ENCODE data around the gene RBM20. TPM values are rescaled to one million over a fixed set of nuclear protein-coding genes. Genes with fewer than 3 reads are reported as not detected.

The RBM20 gene
- total and polyA plus RNA-seq, 2 of the 13 experiments (the other 11 are each of a cell fraction or from before 2014, with no cell fraction given), result 0.02 to 0.22 TPM

DNA sequence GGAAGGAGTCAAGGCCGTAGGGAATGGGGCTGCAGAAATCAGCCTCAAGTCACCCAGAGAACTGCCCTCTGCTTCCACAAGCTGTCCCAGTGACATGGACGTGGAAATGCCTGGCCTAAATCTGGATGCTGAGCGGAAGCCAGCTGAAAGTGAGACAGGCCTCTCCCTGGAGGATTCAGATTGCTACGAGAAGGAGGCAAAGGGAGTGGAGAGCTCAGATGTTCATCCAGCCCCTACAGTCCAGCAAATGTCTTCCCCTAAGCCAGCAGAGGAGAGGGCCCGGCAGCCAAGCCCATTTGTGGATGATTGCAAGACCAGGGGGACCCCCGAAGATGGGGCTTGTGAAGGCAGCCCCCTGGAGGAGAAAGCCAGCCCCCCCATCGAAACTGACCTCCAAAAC is 177.4 kb downstream of the RBM20 start (continued):
- TF ChIP-seq, protein P1, sequence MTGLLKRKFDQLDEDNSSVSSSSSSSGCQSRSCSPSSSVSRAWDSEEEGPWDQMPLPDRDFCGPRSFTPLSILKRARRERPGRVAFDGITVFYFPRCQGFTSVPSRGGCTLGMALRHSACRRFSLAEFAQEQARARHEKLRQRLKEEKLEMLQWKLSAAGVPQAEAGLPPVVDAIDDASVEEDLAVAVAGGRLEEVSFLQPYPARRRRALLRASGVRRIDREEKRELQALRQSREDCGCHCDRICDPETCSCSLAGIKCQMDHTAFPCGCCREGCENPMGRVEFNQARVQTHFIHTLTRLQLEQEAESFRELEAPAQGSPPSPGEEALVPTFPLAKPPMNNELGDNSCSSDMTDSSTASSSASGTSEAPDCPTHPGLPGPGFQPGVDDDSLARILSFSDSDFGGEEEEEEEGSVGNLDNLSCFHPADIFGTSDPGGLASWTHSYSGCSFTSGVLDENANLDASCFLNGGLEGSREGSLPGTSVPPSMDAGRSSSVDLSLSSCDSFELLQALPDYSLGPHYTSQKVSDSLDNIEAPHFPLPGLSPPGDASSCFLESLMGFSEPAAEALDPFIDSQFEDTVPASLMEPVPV (CRISPR knock-in tag; IDR thresholded peaks at IDR 0.05), result no peak
- no peak for TF ChIP-seq MEF2D (CRISPR knock-in tag; IDR thresholded peaks at IDR 0.05)

DNA sequence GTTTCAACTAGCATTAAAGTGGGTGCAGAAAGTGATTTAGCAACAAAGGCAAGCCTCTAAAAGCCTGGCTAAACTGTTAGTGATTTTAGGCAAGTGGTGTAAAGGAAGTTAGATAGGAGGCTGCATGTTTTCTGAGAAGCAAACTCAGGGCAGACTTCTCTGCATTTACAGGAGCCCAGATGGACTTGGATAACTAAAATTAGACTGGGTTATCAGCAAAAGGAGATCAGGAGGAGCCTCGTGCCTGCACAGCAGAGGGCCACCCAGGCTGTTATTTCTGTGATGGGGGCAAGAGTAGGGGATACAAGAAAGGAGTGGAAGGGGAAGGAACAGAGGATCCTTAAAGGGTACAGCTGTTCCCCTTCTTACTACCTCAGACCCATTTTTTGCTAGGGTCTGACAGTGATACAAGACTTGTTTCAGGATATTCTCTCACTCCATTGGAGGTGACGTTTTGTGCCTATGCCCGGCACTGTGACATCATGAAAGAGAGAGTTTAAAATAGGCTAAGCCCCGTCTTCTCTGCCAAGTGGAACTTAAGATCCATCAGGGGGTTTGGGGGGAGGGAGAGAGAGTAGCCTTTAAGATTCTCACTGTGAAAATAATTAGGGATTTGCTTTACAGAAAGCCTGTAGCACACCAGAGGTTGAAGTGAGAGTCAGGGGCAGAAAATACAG is 178.0 kb downstream of the RBM20 start:
- intact Hi-C loops (cut with micrococcal nuclease; ENCODE audit: unreplicated experiment) (no loop called here), in situ Hi-C loops (cut with HindIII; ENCODE audit: extremely low pct_ligation_motif_present, low pct_unique_long_range_greater_than_20kb) (no loop called here)
- BruUV-seq (replicated peaks), result no TSS peak
- WGBS (ENCODE audit: low lambda C conversion rate), result 50% methylated on average over 4 of the region's 4 CpGs
- Histone ChIP-seq H3K9me3 (ENCODE audit: low read length) (no peaks in the 10 kb centered on the region), H3K4me1 (ENCODE audit: insufficient read depth, low read length) (peaks cover 52% of the 10 kb centered on the region), H4K20me1 (ENCODE audit: insufficient read depth, low read length) (no peaks in the 10 kb centered on the region), H3K27me3 (ENCODE audit: control insufficient read depth in 1 of 2, insufficient read depth in 2 of 2, low read length in 2 of 2) (no peaks in the 10 kb centered on the region; a peak in 1 of 5 replicates), H2AFZ (ENCODE audit: low read length) (no peak overlapping the region), H3K9ac (ENCODE audit: insufficient read depth, low read depth, low read length) (no peak overlapping the region), H3K79me2 (ENCODE audit: insufficient read depth, low read length) (no peaks in the 10 kb centered on the region), H3K4me3 (replicated peaks in 1 of 3; ENCODE audit: insufficient read depth in 1 of 3, low read depth in 2 of 3, low read length in 3 of 3) (no peak overlapping the region), H3K27ac (ENCODE audit: extremely low read length, insufficient read depth, low read length) (no peak overlapping the region), H3K4me2 (ENCODE audit: low read depth, low read length) (no peak overlapping the region), H3K36me3 (replicated peaks in 1 of 2; ENCODE audit: control insufficient read depth in 1 of 2, insufficient read depth in 2 of 2, low read length in 2 of 2) (no peaks in the 10 kb centered on the region)
- POLR2A ChIA-PET, result interaction anchor here (0.9 kb wide), 1 partner anchor 49 kb away, joined by 3 read pairs; the partner anchor contains the start of gene PDCD4
- no peak for FAIRE-seq
- no peak for ATAC-seq
- TF ChIP-seq SMARCC2 (IDR thresholded peaks at IDR 0.05), result no peak
- TF ChIP-seq HOXA5 (CRISPR knock-in tag; IDR thresholded peaks at IDR 0.05), result no peak
- TF ChIP-seq, protein P2, sequence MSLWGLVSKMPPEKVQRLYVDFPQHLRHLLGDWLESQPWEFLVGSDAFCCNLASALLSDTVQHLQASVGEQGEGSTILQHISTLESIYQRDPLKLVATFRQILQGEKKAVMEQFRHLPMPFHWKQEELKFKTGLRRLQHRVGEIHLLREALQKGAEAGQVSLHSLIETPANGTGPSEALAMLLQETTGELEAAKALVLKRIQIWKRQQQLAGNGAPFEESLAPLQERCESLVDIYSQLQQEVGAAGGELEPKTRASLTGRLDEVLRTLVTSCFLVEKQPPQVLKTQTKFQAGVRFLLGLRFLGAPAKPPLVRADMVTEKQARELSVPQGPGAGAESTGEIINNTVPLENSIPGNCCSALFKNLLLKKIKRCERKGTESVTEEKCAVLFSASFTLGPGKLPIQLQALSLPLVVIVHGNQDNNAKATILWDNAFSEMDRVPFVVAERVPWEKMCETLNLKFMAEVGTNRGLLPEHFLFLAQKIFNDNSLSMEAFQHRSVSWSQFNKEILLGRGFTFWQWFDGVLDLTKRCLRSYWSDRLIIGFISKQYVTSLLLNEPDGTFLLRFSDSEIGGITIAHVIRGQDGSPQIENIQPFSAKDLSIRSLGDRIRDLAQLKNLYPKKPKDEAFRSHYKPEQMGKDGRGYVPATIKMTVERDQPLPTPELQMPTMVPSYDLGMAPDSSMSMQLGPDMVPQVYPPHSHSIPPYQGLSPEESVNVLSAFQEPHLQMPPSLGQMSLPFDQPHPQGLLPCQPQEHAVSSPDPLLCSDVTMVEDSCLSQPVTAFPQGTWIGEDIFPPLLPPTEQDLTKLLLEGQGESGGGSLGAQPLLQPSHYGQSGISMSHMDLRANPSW (CRISPR knock-in tag; IDR thresholded peaks at IDR 0.05; ENCODE audit: borderline replicate concordance), result no peak
- TF ChIP-seq ETV6 (CRISPR knock-in tag; conservative IDR thresholded peaks at IDR 0.05), result no peak
- TF ChIP-seq RBAK (CRISPR knock-in tag; IDR thresholded peaks at IDR 0.05), result no peak
- no peak for TF ChIP-seq MZF1 (CRISPR knock-in tag; IDR thresholded peaks at IDR 0.05; ENCODE audit: borderline replicate concordance)
- no peak for TF ChIP-seq IKZF4 (CRISPR knock-in tag; IDR thresholded peaks at IDR 0.05; ENCODE audit: borderline replicate concordance, low read depth, not compliant biosample characterization)
- TF ChIP-seq, protein P3, sequence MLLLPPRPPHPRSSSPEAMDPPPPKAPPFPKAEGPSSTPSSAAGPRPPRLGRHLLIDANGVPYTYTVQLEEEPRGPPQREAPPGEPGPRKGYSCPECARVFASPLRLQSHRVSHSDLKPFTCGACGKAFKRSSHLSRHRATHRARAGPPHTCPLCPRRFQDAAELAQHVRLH (CRISPR knock-in tag; IDR thresholded peaks at IDR 0.05; ENCODE audit: borderline replicate concordance, low read depth), result no peak
- TF ChIP-seq ZNF678 (CRISPR knock-in tag; IDR thresholded peaks at IDR 0.05), result no peak
- TF ChIP-seq HDAC1 (CRISPR knock-in tag; IDR thresholded peaks at IDR 0.05), result no peak
- CTCF ChIA-PET (ENCODE audit: low intra/inter-chr PET ratio, low total read pairs), result no interaction called here
- DNase-seq (ENCODE audit: low spot score), result no peak
